Karpas-422 (cell line): Measurements from ENCODE around the gene PSG7. TPM values are rescaled to one million over a fixed set of nuclear protein-coding genes. Genes with fewer than 3 reads are reported as not detected.
"Not testable (repeated sequence)": the region's sequence is repeated elsewhere in the genome, so short reads cannot be mapped to it uniquely, and the experiment has no call there.

Source experiments
- DNase-seq: peaks from one replicate; pipeline ENCODE4 v3.0.0-alpha.2; 2015
- H2AFZ ChIP-seq: fragments of 200-600 bp; sonication (generic); 2 replicates; pipeline ENCODE4 v1.6.1; 2014; ENCODE audit warnings: antibody characterized with exemption, low read length, mixed read lengths
- H3K27ac ChIP-seq: fragments of 200-600 bp; sonication (generic); 2 replicates; pipeline ENCODE4 v1.5.1; 2014; ENCODE audit warnings: mild to moderate bottlenecking, low read length, moderate library complexity
- H3K27me3 ChIP-seq: fragments of 200-600 bp; sonication (generic); 2 replicates; pipeline ENCODE4 v1.6.1; 2014; ENCODE audit warnings: low read length, mixed read lengths
- H3K36me3 ChIP-seq: fragments of 200-600 bp; sonication (generic); 2 replicates; pipeline ENCODE4 v1.6.1; 2014; ENCODE audit warnings: low read length, mixed read lengths; ENCODE audit not compliant: insufficient read depth
- H3K4me1 ChIP-seq: fragments of 200-600 bp; sonication (generic); 2 replicates; pipeline ENCODE4 v1.6.1; 2014; ENCODE audit warnings: mild to moderate bottlenecking, low read length, mixed read lengths
- H3K4me2 ChIP-seq: fragments of 200-600 bp; sonication (generic); 2 replicates; pipeline ENCODE4 v1.6.1; 2014; ENCODE audit warnings: low read length, low read depth, mild to moderate bottlenecking; ENCODE audit not compliant: poor library complexity, severe bottlenecking
- H3K4me3 ChIP-seq: fragments of 200-600 bp; sonication (generic); 2 replicates; pipeline ENCODE4 v1.5.1; 2014; ENCODE audit warnings: mild to moderate bottlenecking, antibody characterized with exemption, low read length, mixed read lengths
- H3K79me2 ChIP-seq: fragments of 200-600 bp; sonication (generic); 2 replicates; pipeline ENCODE4 v1.6.1; 2014; ENCODE audit warnings: mild to moderate bottlenecking, low read length, mixed read lengths
- H3K9ac ChIP-seq: fragments of 200-600 bp; sonication (generic); 2 replicates; pipeline ENCODE4 v1.6.0; 2014; ENCODE audit warnings: low read length
- H3K9me2 ChIP-seq: fragments of 200-600 bp; sonication (generic), shearing (Covaris generic); replicated peaks from 2 replicates; pipeline ENCODE4 v1.6.0; 2014; ENCODE audit warnings: mild to moderate bottlenecking, low read length, moderate library complexity; ENCODE audit not compliant: insufficient read depth
- H3K9me3 ChIP-seq: fragments of 300-700, 200-600 bp; sonication (generic); 2 replicates; pipeline ENCODE4 v1.6.1; 2014; ENCODE audit warnings: low read length, mixed read lengths
- H4K20me1 ChIP-seq: fragments of 200-600 bp; sonication (generic); 2 replicates; pipeline ENCODE4 v1.6.1; 2014; ENCODE audit warnings: mild to moderate bottlenecking, antibody characterized with exemption, low read length, low read depth; ENCODE audit not compliant: insufficient read depth
- total RNA-seq: library from RNA; depleted of rRNA; stranded (reverse); fragments of >200 nt; shearing (Covaris generic); gene quantifications from 2 replicates; pipeline ENCODE4 v1.2.3, GENCODE V29; 2014; ENCODE audit warnings: low replicate concordance

PSG7 gene
- total RNA-seq, 1 experiment from 2014 or later: not detected

GRCh38 chr19:42919757-42920079 lies 17.3 kb downstream of the PSG7 start:
- Histone ChIP-seq H3K4me1 (no peaks in the 10 kb centered on the region), H2AFZ (no peak overlapping the region), H3K27ac (no peak overlapping the region), H3K4me3 (no peak overlapping the region), H3K9me2 (no peaks in the 10 kb centered on the region), H3K9me3 (no peaks in the 10 kb centered on the region), H3K79me2 (no peaks in the 10 kb centered on the region), H3K36me3 (no peaks in the 10 kb centered on the region), H3K4me2 (no peak overlapping the region), H4K20me1 (no peaks in the 10 kb centered on the region), H3K27me3 (no peaks in the 10 kb centered on the region), H3K9ac (no peak overlapping the region)
- peak; percentile 40 for DNase-seq

DNA sequence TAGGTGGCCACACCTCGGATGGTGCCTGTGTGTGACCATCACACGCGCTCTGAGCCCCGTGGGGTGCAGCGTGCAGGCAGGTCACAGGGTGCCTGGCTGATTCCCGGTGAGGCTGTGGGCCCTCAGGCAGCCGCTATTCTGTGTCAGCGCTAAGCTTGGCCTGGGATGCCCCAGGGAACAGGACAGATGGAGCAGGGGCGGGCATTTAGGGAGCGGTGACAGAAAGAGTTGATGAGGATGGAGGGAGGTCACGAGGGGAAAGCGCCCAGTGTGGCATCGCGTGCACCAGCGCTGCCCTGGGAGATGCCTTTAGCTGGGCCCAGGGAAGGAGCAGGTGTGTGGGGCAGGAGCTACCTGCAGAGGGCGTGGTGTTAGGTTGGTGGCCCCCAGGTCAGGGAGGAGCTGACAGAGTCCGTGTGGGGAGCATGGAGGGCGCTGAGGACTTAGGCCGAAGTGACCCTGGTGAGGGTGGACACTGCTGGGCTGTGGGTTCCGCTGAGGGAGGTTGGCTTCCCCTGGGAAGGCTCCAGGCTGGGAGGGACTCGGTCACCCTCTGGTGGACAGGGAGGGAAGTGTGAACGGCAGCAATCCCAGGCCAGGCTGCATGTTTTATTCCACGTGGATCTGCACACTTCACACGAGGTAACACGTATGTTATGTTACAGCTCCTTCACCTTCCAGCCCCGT lies 17.8 kb downstream of the PSG7 start:
- H3K4me1 ChIP-seq, H3K9me3 ChIP-seq, H3K36me3 ChIP-seq, H3K79me2 ChIP-seq, H3K27me3 ChIP-seq, H2AFZ ChIP-seq, H4K20me1 ChIP-seq, H3K4me3 ChIP-seq, H3K9me2 ChIP-seq, H3K4me2 ChIP-seq, H3K27ac ChIP-seq, H3K9ac ChIP-seq: not testable (repeated sequence)
- peak; percentile 42 for DNase-seq

GRCh38 chr19:42918377-42919069 lies 18.5 kb downstream of the PSG7 start:
- H2AFZ ChIP-seq, H3K4me3 ChIP-seq, H4K20me1 ChIP-seq, DNase-seq, H3K79me2 ChIP-seq, H3K27ac ChIP-seq, H3K4me2 ChIP-seq, H3K9me3 ChIP-seq, H3K36me3 ChIP-seq, H3K9ac ChIP-seq, H3K27me3 ChIP-seq, H3K9me2 ChIP-seq, H3K4me1 ChIP-seq: not testable (repeated sequence)

- H3K4me2 ChIP-seq, H3K27ac ChIP-seq, DNase-seq, H3K4me3 ChIP-seq, H3K36me3 ChIP-seq, H3K9ac ChIP-seq, H3K79me2 ChIP-seq, H3K9me3 ChIP-seq, H2AFZ ChIP-seq, H3K4me1 ChIP-seq, H4K20me1 ChIP-seq, H3K9me2 ChIP-seq, H3K27me3 ChIP-seq: not testable (repeated sequence)
Observed at GRCh38 chr19:42917634-42918033, 19.4 kb downstream of the PSG7 start, which contains the start of gene PSG6. TSS of gene PSG6 (minus strand) at chr19:42917894. CDS start at chr19:42917792, 102 bp downstream.

DNA sequence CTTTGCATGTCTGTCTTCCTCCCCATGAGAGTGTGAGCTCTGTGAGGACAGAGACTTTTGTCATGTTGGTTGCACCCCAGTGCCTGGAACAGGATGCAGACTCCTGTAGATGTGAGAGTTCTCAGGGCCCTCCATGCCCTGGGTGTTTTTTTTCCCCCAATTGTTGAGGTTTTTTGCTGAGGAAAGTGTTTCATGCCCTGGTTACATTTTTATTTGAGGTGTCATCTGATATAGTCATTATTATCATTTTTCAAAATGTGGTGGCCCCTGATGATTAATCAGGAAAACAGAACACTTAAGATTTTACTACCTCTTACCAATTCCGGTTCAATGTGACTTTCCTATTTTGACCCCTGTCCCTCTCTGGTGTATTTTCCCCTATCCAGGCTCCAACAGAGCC lies 20.1 kb downstream of the PSG7 start:
- H3K4me2 ChIP-seq, H4K20me1 ChIP-seq, H2AFZ ChIP-seq: not testable (repeated sequence)

DNA sequence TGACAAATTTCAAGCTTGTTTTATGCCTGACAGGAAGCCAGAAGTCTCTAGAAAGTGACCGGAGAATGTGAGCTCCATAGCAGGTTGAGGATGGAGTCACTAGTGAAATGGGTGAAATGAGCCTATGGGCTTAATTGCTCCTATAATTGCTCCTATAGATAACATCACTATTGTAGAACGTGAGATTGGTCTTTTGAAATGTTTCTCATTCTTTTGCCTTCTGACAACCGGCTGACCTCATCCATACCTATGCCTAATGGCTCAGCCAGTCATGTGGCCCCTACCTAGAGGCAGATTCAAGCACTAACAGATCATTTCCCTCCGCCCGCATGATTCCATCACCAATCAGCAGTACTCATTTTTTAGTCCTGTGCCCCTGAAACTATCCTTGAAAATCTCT lies 23.5 kb downstream of the PSG7 start:
- not testable (repeated sequence) for H3K27me3 ChIP-seq, H3K79me2 ChIP-seq, H3K4me3 ChIP-seq, H4K20me1 ChIP-seq, H2AFZ ChIP-seq, H3K36me3 ChIP-seq, H3K9me2 ChIP-seq, H3K4me1 ChIP-seq, H3K27ac ChIP-seq, DNase-seq, H3K9me3 ChIP-seq, H3K4me2 ChIP-seq, H3K9ac ChIP-seq

More for the DNA sequence above, 20.1 kb downstream of the PSG7 start:
- not testable (repeated sequence) for H3K9me2 ChIP-seq, DNase-seq, H3K79me2 ChIP-seq, H3K9ac ChIP-seq, H3K4me1 ChIP-seq, H3K27ac ChIP-seq, H3K9me3 ChIP-seq, H3K36me3 ChIP-seq, H3K4me3 ChIP-seq, H3K27me3 ChIP-seq

DNA sequence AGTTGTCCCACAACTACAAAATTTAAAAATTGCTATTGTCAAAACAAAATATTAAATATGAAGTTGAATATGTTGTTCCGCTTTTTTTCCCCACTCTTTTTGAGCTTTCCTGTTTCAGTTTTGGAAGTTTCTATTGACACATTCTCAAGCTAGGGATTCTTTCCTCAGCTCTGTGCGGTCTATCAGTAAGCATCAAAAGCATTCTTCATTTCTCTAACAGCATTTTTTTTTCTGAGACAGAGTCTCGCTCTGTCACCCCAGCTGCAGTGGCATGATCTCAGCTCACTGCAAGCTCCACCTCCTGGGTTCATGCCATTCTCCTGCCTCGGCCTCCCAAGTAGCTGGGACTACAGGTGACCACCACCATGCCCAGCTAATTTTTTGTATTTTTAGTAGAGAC lies 24.1 kb downstream of the PSG7 start:
- not testable (repeated sequence) for H3K9me2 ChIP-seq, H3K4me2 ChIP-seq, H3K4me1 ChIP-seq, H3K79me2 ChIP-seq, H3K27ac ChIP-seq, DNase-seq, H3K9me3 ChIP-seq, H3K36me3 ChIP-seq, H3K27me3 ChIP-seq, H3K9ac ChIP-seq, H2AFZ ChIP-seq, H4K20me1 ChIP-seq, H3K4me3 ChIP-seq

GRCh38 chr19:42911731-42912130 lies 25.3 kb downstream of the PSG7 start:
- H3K9ac ChIP-seq, H3K9me2 ChIP-seq, H3K79me2 ChIP-seq, H3K27me3 ChIP-seq, H4K20me1 ChIP-seq, H3K27ac ChIP-seq, DNase-seq, H3K4me3 ChIP-seq, H3K4me2 ChIP-seq, H3K4me1 ChIP-seq, H2AFZ ChIP-seq, H3K36me3 ChIP-seq, H3K9me3 ChIP-seq: not testable (repeated sequence)
